Neural cell (in vitro differentiated cells): Measurements from ENCODE around the gene RBM20.
"Not testable (repeated sequence)": the region's sequence is repeated elsewhere in the genome, so short reads cannot be mapped to it uniquely, and the experiment has no call there.

Experiments used
- CTCF ChIP-seq: fragments of 450-650 bp; IDR thresholded peaks from 2 replicates; pipeline ENCODE4 v1.5.1; 2014; ENCODE audit warnings: antibody characterized with exemption, mild to moderate bottlenecking, moderate library complexity; ENCODE audit not compliant: poor library complexity, severe bottlenecking
- EP300 ChIP-seq: fragments of 450-650 bp; conservative IDR thresholded peaks from 2 replicates; pipeline ENCODE4 v1.6.1; 2014; ENCODE audit warnings: antibody characterized with exemption, mild to moderate bottlenecking, moderate library complexity; ENCODE audit not compliant: poor library complexity, severe bottlenecking
- EZH2 ChIP-seq: fragments of 200-600, 300-800 bp; shearing (Covaris generic), sonication (generic); IDR thresholded peaks from 2 replicates; pipeline ENCODE4 v1.6.1; 2014; ENCODE audit warnings: antibody characterized with exemption, low read length, borderline replicate concordance, mild to moderate bottlenecking; ENCODE audit not compliant: insufficient read depth, poor library complexity, severe bottlenecking
- POLR2AphosphoS5 ChIP-seq: IDR thresholded peaks from 2 replicates; pipeline ENCODE4 v1.6.1; 2012
- RAD21 ChIP-seq: fragments of 450-650 bp; conservative IDR thresholded peaks from 2 replicates; pipeline ENCODE4 v1.6.1; 2014; ENCODE audit warnings: antibody characterized with exemption, mild to moderate bottlenecking, moderate library complexity
- REST ChIP-seq: IDR thresholded peaks from 2 replicates; pipeline ENCODE4 v1.6.1; 2012; ENCODE audit warnings: borderline replicate concordance
- SMC3 ChIP-seq: fragments of 450-650 bp; conservative IDR thresholded peaks from 2 replicates; pipeline ENCODE4 v1.6.1; 2014; ENCODE audit warnings: antibody characterized with exemption, mild to moderate bottlenecking, moderate library complexity; ENCODE audit not compliant: poor library complexity
- TAF1 ChIP-seq: IDR thresholded peaks from 2 replicates; pipeline ENCODE4 v1.6.1; 2012; ENCODE audit warnings: low read depth

DNA sequence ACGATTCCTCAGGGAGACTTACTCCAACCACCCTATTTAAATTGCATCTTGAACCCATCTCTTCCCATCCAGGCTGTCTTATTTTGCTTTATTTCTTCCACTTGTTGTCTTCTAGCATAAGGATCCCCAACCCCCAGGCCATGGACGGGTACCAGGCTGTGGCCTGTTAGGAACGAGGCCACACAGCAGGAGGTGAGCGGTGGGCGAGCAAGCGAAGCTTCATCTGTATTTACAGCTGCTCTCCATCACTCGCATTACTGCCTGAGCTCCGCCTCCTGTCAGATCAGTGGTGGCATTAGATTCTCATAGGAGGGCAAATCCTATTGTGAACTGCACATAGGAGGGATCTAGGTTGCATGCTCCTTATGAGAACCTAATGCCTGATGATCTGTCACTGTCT, 16.2 kb downstream of the RBM20 start:
- not testable (repeated sequence) for TF ChIP-seq CTCF, RAD21, EZH2, REST, SMC3, TAF1, POLR2AphosphoS5, EP300
